GM19043 (cell line): ENCODE data around the gene PRRX2.

Experiments used
- ATAC-seq: cut with Tn5 transposase; IDR thresholded peaks from one replicate; pipeline ENCODE4 v1.9.1; 2021; ENCODE audit warnings: low read depth; ENCODE audit not compliant: unreplicated experiment

Gene PRRX2

DNA sequence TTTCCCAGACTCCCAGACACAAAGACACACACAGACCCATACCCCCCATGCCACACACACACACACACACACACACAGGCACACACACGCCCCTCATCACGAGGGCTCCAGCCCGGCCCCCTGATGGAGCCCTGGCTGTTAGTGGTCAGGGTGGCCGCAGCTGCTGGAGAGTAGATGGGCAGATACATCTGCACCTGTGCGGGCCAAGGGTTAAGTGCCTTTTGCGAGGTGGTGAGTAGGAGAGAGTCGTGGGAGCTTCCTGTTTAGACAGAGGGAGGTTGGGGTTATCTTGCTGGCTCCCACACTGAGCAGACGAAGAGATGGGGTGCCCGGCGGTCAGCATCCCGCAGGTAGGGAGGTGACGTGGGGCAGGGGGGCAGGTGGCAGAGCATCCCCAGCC lies 8.2 kb downstream of the PRRX2 start:
- no peak for ATAC-seq

GRCh38 chr9:129674229-129674628 lies 8.8 kb downstream of the PRRX2 start:
- no peak for ATAC-seq

DNA sequence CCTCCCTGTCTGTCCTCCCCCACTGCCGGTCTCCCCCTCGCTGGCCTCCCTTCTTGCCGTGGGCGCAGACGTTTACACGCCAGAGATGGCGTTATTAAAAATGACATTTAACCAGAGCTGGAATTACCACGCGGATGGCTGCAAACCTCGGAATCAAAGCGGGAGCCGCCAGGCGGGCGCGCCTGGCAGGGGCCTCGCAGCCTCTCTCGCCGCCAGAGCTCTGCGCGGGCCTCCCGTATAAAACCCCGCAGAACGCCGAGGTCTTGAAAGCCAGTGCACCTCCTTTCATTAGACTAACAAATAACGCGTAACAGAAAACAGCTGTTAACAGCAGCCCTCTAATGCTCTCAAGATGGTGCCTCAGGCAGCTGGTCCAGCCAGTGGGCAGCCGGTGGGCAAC lies 10.2 kb downstream of the PRRX2 start:
- no peak for ATAC-seq

- ATAC-seq, result no peak
These were observed 10.8 kb downstream of the PRRX2 start for GRCh38 chr9:129676287-129676686.

- no peak for ATAC-seq
These were observed 11.5 kb downstream of the PRRX2 start for GRCh38 chr9:129676975-129677374.

DNA sequence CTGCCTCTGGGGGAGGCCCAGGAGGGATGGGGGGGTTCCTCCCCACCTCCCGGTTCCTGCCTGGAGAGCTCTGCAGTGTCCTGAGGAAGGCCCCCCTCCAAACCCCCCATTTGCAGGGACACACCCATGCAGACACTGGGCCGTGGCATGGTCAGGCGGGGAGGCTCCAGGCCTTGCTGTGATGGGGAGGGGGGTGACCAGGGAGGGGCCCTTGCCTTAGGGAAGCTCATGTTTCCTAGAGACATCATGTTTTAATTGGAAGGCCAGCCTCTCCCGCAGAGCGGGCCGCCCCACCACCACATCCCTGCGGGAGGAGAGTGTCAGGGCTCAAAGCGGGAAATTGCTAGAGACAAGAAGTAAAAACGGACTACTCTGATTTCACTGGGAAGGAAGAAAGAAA lies 12.0 kb downstream of the PRRX2 start:
- no peak for ATAC-seq

GRCh38 chr9:129678844-129679243 lies 13.4 kb downstream of the PRRX2 start:
- ATAC-seq, result no peak

- ATAC-seq, result no peak
These were observed 14.1 kb downstream of the PRRX2 start for GRCh38 chr9:129679537-129679936.

DNA sequence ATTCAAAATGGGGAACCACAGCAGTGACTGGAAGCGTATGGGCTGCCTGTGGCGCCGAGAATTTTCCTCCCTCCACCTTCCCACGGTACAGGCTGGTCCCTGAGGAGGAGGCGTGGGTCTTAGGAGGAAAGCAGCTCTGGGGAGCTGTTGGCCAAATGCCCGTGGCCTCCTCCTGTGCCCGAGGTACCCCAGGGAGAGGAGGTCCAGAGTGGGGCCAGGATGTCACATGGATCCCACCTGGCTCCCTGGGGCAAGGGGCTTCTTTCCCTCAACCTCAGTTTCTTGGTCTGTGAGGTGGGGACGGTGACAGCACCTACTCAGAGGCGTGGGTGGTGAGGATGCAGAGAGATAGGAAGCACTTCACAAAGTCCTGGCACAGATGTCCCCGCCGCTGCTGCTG lies 16.5 kb downstream of the PRRX2 start:
- no peak for ATAC-seq

GRCh38 chr9:129682381-129682780 lies 16.9 kb downstream of the PRRX2 start:
- ATAC-seq, result no peak

DNA sequence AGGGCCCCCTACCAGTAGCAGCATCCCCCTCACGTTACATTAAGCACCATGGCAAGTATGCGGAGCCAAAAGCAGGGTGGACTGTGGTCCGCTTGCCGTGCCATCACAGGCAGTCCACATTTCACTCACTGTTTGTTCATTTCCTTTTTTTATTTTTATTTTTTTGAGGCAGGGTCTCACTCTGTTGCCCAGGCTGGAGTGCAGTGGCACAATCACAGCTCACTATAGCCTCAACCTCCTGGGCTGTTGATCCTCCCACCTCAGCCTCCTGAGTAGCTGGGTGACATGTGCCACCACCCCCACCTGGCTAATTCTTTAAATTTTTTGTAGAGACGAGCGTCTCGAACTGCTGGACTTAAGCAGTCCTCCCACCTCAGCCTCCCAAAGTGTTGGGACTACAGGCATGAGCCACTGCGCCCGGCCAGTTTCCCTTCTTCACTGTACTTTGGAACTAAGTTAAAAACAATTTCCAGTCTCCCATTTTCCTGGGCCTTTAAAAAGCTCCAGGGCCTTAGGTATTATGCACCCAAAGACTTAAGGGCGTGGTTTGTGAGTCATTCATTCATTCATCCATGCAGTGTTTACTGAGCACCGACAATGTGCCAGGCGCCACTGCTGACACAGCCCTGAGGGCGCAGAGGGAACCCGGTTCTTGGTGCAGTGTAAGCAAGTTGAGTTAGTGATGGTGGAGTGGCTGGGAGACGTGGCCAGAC lies 19.9 kb downstream of the PRRX2 start:
- ATAC-seq, result no peak

DNA sequence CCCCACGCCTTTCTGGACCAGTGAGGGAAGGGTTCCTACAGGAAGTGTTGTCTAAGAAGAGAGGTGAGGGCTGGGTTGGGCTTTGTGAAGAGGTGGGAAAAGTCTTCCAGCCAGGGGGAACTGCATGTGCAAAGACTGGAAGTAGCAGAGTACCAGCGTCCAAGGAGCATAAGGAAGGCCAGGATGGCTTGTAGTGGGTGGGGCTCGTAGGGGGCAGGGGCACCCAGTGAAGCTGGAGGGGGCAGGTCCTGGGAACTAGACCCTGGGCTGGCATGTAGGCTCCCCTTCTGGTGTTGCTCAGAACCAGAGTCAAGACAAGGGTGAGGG lies 20.4 kb downstream of the PRRX2 start:
- no peak for ATAC-seq

- no peak for ATAC-seq
These were observed 21.3 kb downstream of the PRRX2 start for GRCh38 chr9:129686736-129687135.

DNA sequence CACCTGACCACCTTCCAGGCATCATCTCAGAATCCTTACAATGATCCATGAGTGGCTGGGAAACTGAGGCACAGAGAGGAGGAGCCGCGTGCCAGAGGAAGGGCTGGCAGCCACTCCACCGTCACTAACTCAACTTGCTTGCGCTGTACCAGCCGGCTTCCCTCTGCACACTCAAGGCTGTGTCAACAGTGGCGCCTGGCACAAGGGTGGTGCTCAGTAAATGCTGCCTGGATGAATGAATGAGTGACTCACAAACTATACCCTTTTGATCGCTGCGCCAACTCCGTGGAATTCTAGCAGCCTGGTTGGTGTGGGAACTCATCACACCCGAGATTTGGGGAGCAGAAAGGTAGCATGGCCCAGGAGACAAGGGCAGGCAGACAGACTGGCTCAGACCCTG lies 21.9 kb downstream of the PRRX2 start:
- ATAC-seq, result no peak

GRCh38 chr9:129688285-129689043 lies 23.0 kb downstream of the PRRX2 start:
- no peak for ATAC-seq

GRCh38 chr9:129692534-129692933 lies 27.1 kb downstream of the PRRX2 start:
- ATAC-seq, result no peak

DNA sequence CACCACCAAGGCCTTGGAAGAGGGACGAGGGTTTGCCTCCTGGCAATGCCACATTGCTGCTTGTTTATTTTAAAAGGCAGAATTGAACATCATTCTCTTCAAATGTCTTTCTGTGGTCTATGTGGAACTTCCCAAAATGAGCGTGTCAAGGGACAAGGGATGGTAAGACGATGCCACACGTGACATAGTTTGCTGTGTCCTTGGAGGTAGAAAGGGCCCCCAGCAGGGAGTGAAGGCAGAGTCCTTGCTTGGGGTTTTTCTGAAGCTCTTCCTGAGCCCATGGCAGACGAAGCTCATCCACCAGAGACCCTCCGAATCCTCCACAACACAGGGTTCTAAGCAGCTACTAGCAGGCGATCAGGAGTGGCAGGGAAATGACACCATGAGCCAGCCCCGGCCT lies 28.3 kb downstream of the PRRX2 start:
- no peak for ATAC-seq

- no peak for ATAC-seq
These were observed 28.8 kb downstream of the PRRX2 start for GRCh38 chr9:129694243-129694646.

GRCh38 chr9:129695870-129696269 lies 30.4 kb downstream of the PRRX2 start:
- ATAC-seq, result no peak

DNA sequence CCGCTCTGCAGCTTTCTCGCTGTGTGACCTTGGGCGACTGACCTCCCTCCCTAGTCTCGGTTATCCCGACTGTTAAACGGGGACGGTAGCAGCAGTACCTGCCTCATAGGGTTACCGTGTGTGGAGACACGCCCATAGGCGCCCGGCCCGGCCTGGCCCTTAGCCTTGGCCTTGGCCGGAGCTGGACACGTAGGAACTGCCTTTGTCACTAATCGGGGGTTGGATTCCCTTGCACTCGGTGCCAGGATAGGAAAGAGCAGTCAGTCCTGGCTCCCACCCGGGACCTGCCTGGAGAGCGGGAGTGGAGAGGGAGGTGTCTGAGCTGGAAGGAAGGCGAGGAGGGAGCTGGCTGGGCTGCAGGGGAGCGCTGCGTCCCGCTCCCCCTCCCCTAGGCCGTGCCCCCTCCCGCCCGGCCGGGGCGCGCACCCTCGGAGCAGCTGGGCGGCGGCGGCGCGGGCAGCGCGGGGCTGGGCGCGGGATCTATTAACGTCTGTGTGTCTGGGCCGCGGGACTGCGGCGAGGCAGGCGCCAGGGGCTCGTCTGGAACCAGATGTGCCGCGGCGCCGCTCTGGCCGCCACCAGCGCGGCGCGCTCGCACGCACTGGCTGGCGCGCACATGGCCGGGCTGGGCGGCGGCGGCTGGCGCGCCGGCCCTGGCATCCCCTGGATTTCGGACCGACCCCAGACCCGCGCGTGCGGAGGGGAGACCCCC lies 31.7 kb downstream of the PRRX2 start:
- no peak for ATAC-seq

DNA sequence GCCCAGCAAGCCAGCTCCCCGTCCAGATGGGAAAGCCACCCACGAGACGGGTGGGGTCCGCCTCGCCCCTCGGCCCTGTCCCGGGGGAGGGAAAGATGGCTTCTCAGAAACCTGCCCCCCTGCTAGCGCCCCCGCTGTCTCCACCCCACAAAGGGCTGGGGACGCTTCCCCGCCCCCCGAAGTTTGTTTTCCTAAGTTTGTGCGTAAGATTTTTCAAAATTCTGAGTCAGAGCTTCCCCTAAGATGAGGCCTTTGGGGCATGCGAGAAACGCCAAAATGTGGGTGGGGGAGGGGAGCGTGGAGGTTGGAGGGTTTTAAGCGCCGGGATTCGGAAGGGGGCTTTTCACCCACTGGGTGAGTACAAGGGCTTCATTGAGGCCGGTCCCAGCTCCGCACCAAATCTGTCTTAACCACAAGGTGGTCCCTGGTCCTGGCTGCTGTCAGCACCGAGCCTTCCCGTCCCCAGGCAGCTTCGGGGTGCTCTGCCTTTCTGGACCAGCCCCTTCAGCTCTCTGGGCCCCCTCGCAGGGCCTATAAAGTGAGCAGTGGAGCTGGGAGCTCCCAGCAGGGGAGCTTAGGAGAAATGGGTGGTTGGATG lies 32.3 kb downstream of the PRRX2 start:
- ATAC-seq, result no peak
